Measurements from ENCODE around the gene TM9SF3.

DNA sequence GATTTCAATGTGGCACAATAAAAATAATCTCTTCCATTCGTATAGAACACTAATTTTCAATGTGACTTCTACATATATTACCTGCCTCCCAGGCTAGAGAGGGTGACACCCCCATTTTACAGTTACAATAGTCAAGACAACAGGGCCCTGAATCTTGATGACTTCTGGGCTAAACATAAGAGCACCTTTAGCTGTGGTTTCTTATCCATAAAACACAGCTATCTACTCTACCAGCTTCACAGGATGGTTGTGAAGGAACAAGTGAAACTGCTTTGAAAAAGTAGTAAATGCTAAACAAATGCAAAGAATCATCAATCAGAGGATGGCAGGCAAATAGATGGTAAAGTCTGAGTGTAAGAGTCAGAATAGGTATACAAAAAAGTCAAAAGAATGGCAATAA lies 69.5 kb downstream of the TM9SF3 start:
- no peak for TF ChIP-seq YY1 (IDR thresholded peaks at IDR 0.05; ENCODE audit: insufficient read depth, insufficient read length)
- no peak for TF ChIP-seq SUZ12 (IDR thresholded peaks at IDR 0.05; ENCODE audit: extremely low read depth, insufficient read depth, insufficient read length)

All from NT2/D1 (cell line).